RWPE2 (cell line): Measurements from ENCODE around the gene PRELID3B.

ENCODE experiments used
- ATAC-seq: fragments of 200-7000 bp; cut with Tn5 transposase; 3 replicates; pipeline ENCODE4 v1.9.1; 2021; ENCODE audit warnings: low read depth
- DNase-seq: peaks from one replicate; pipeline ENCODE4 v3.0.0-alpha.2; 2020; ENCODE audit warnings: low spot score
- H3K27ac ChIP-seq: fragments of 450-650 bp; 2 replicates; pipeline ENCODE4 v1.5.1; 2017; ENCODE audit warnings: mild to moderate bottlenecking; ENCODE audit not compliant: poor library complexity, severe bottlenecking
- H3K27me3 ChIP-seq: fragments of 250-450 bp; sonication (Bioruptor Pico); 2 replicates; pipeline ENCODE4 v1.5.1; 2021; ENCODE audit warnings: mild to moderate bottlenecking, moderate library complexity; ENCODE audit not compliant: insufficient read depth, poor library complexity, severe bottlenecking
- H3K36me3 ChIP-seq: fragments of 250-450 bp; sonication (Bioruptor Pico); 2 replicates; pipeline ENCODE4 v1.5.1; 2020; ENCODE audit warnings: low read depth, mild to moderate bottlenecking, moderate library complexity
- H3K4me1 ChIP-seq: fragments of 250-450 bp; sonication (Bioruptor Pico); 2 replicates; pipeline ENCODE4 v1.5.1; 2021; ENCODE audit warnings: mild to moderate bottlenecking, moderate library complexity; ENCODE audit not compliant: insufficient read depth, poor library complexity, severe bottlenecking
- H3K4me3 ChIP-seq: fragments of 250-450 bp; sonication (Bioruptor Pico); 2 replicates; pipeline ENCODE4 v1.5.1; 2021; ENCODE audit warnings: mild to moderate bottlenecking, moderate library complexity; ENCODE audit not compliant: severe bottlenecking
- H3K9me3 ChIP-seq: fragments of 250-450 bp; sonication (Bioruptor Pico); 2 replicates; pipeline ENCODE4 v1.5.1; 2021; ENCODE audit warnings: mild to moderate bottlenecking, moderate library complexity; ENCODE audit not compliant: severe bottlenecking
- CTCF ChIP-seq: fragments of 450-650 bp; IDR thresholded peaks from one replicate; pipeline ENCODE4 v1.5.1; 2017; ENCODE audit warnings: mild to moderate bottlenecking, moderate library complexity; ENCODE audit not compliant: poor library complexity, severe bottlenecking

The PRELID3B gene

GRCh38 chr20:59042151-59042795, at the start of gene PRELID3B:
PRELID3B (minus strand) TSS chr20:59042786; CDS start chr20:59042730, 56 bp downstream.
- TF ChIP-seq CTCF = peak; percentile 13
- Histone ChIP-seq H3K27ac (peak within 1 kb of the TSS; percentile 55), H3K27me3 (no peaks in the 10 kb centered on the region), H3K9me3 (no peaks in the 10 kb centered on the region), H3K36me3 (peaks cover 45% of the 10 kb centered on the region), H3K4me1 (peaks cover 41% of the 10 kb centered on the region), H3K4me3 (peak within 1 kb of the TSS; percentile 84)
- ATAC-seq = peak; percentile 43
- peak; percentile 86 for DNase-seq

GRCh38 chr20:59087829-59088433, 45.3 kb upstream of the PRELID3B start:
- Histone ChIP-seq H3K27me3 (peaks cover 18% of the 10 kb centered on the region), H3K36me3 (no peaks in the 10 kb centered on the region), H3K4me3 (no peak overlapping the region), H3K4me1 (peaks cover 8% of the 10 kb centered on the region), H3K9me3 (no peaks in the 10 kb centered on the region), H3K27ac (no peak overlapping the region)
- peak; percentile 86 for DNase-seq
- peak; percentile 100 for TF ChIP-seq CTCF
- ATAC-seq = peak; percentile 62

- H3K27me3 ChIP-seq = peaks cover 18% of the 10 kb centered on the region
- no peaks in the 10 kb centered on the region for H3K9me3 ChIP-seq
- no peak for DNase-seq
- peaks cover 18% of the 10 kb centered on the region for H3K4me1 ChIP-seq
- H3K4me3 ChIP-seq = no peak overlapping the region
- ATAC-seq = no peak
- H3K36me3 ChIP-seq = no peaks in the 10 kb centered on the region
- H3K27ac ChIP-seq = no peak overlapping the region
- TF ChIP-seq CTCF = no peak
These were observed 44.3 kb upstream of the PRELID3B start for GRCh38 chr20:59086923-59087322.

GRCh38 chr20:59084041-59084850, 41.7 kb upstream of the PRELID3B start:
- ATAC-seq = no peak
- H3K36me3 ChIP-seq = no peaks in the 10 kb centered on the region

More at GRCh38 chr20:59084041-59084850, 41.7 kb upstream of the PRELID3B start:
- Histone ChIP-seq H3K9me3 (no peaks in the 10 kb centered on the region), H3K27me3 (no peaks in the 10 kb centered on the region), H3K27ac (no peak overlapping the region), H3K4me3 (no peak overlapping the region), H3K4me1 (peaks cover 23% of the 10 kb centered on the region)
- DNase-seq = no peak
- no peak for TF ChIP-seq CTCF
